H9 (cell line): ENCODE data around the gene FARP2. TPM values are rescaled to one million over a fixed set of nuclear protein-coding genes. Genes with fewer than 3 reads are reported as not detected.

Experiments
- DNase-seq: peaks from one replicate; pipeline ENCODE4 v3.0.0-alpha.2; 2017
- H2AFZ ChIP-seq: one replicate; pipeline ENCODE4 v1.6.1; 2013; ENCODE audit warnings: mild to moderate bottlenecking, low read length, control low read depth, moderate library complexity
- H2AK5ac ChIP-seq: 2 replicates; pipeline ENCODE4 v1.6.1; 2013; ENCODE audit warnings: low read length, control low read depth, mixed read lengths; ENCODE audit not compliant: insufficient read length
- H2BK120ac ChIP-seq: one replicate; pipeline ENCODE4 v1.6.1; 2013; ENCODE audit warnings: low read depth, mild to moderate bottlenecking, low read length, control low read depth, inconsistent platforms; ENCODE audit not compliant: poor library complexity, severe bottlenecking
- H2BK12ac ChIP-seq: 2 replicates; pipeline ENCODE4 v1.6.1; 2013; ENCODE audit warnings: low read length, control low read depth, mixed read lengths, low read depth; ENCODE audit not compliant: insufficient read length
- H2BK15ac ChIP-seq: 2 replicates; pipeline ENCODE4 v1.6.1; 2013; ENCODE audit warnings: low read depth, low read length, control low read depth
- H2BK20ac ChIP-seq: one replicate; pipeline ENCODE4 v1.6.1; 2013; ENCODE audit warnings: low read depth, mild to moderate bottlenecking, low read length, control low read depth, inconsistent platforms; ENCODE audit not compliant: poor library complexity, severe bottlenecking
- H2BK5ac ChIP-seq: 2 replicates; pipeline ENCODE4 v1.6.1; 2013; ENCODE audit warnings: low read length, control low read depth, mixed read lengths; ENCODE audit not compliant: insufficient read length
- H3K14ac ChIP-seq: 2 replicates; pipeline ENCODE4 v1.6.1; 2013; ENCODE audit warnings: low read length, control low read depth; ENCODE audit not compliant: insufficient read depth
- H3K18ac ChIP-seq: 2 replicates; pipeline ENCODE4 v1.6.1; 2013; ENCODE audit warnings: low read depth, mild to moderate bottlenecking, mixed read lengths, low read length, control low read depth; ENCODE audit not compliant: insufficient read length
- H3K23ac ChIP-seq: 2 replicates; pipeline ENCODE4 v1.6.1; 2013; ENCODE audit warnings: low read length, control low read depth, mixed read lengths, low read depth; ENCODE audit not compliant: insufficient read length
- H3K23me2 ChIP-seq: 2 replicates; pipeline ENCODE4 v1.6.1; 2013; ENCODE audit warnings: low read depth, mild to moderate bottlenecking, mixed read lengths, low read length, control low read depth; ENCODE audit not compliant: insufficient read length, poor library complexity, severe bottlenecking
- H3K27ac ChIP-seq: 2 replicates; pipeline ENCODE4 v1.5.1; 2013; ENCODE audit warnings: low read length, control low read depth, mixed read lengths, low read depth; ENCODE audit not compliant: insufficient read length
- H3K27me3 ChIP-seq: 2 replicates; pipeline ENCODE4 v1.6.1; 2013; ENCODE audit warnings: low read length, control low read depth, inconsistent platforms; ENCODE audit not compliant: insufficient read depth
- H3K4ac ChIP-seq: 2 replicates; pipeline ENCODE4 v1.6.1; 2013; ENCODE audit warnings: low read depth, mild to moderate bottlenecking, control low read depth, inconsistent platforms, low read length, moderate library complexity
- H3K4me1 ChIP-seq: 2 replicates; pipeline ENCODE4 v1.6.1; 2013; ENCODE audit warnings: low read length, control low read depth, inconsistent platforms; ENCODE audit not compliant: insufficient read depth
- H3K4me2 ChIP-seq: 2 replicates; pipeline ENCODE4 v1.6.1; 2013; ENCODE audit warnings: low read length, control low read depth, mixed read lengths; ENCODE audit not compliant: insufficient read length, insufficient read depth
- H3K56ac ChIP-seq: 2 replicates; pipeline ENCODE4 v1.6.1; 2013; ENCODE audit warnings: low read depth, mild to moderate bottlenecking, mixed read lengths, low read length, control low read depth; ENCODE audit not compliant: insufficient read length
- H3K79me1 ChIP-seq: 2 replicates; pipeline ENCODE4 v1.6.1; 2013; ENCODE audit warnings: low read depth, mild to moderate bottlenecking, moderate library complexity, low read length, control low read depth, inconsistent platforms; ENCODE audit not compliant: insufficient read depth, poor library complexity, severe bottlenecking
- H3K79me2 ChIP-seq: 2 replicates; pipeline ENCODE4 v1.6.1; 2013; ENCODE audit warnings: low read length, control low read depth, inconsistent platforms; ENCODE audit not compliant: insufficient read depth
- H3K9ac ChIP-seq: 2 replicates; pipeline ENCODE4 v1.6.1; 2013; ENCODE audit warnings: low read length, control low read depth, mixed read lengths; ENCODE audit not compliant: insufficient read length; ENCODE audit errors: extremely low read depth
- H3K9me3 ChIP-seq: one replicate; pipeline ENCODE4 v1.6.1; 2013; ENCODE audit warnings: low read depth, low read length, inconsistent platforms; ENCODE audit not compliant: control insufficient read depth
- H3T11ph ChIP-seq: one replicate; pipeline ENCODE4 v1.6.1; 2013; ENCODE audit warnings: mild to moderate bottlenecking, low read length, control low read depth, inconsistent platforms
- H4K20me1 ChIP-seq: one replicate; pipeline ENCODE4 v1.6.1; 2013; ENCODE audit not compliant: control insufficient read depth, insufficient read length, insufficient read depth
- H4K5ac ChIP-seq: 2 replicates; pipeline ENCODE4 v1.6.1; 2013; ENCODE audit warnings: low read depth, mild to moderate bottlenecking, mixed read lengths, low read length, control low read depth; ENCODE audit not compliant: insufficient read length
- H4K8ac ChIP-seq: replicated peaks from 2 replicates; pipeline ENCODE4 v1.6.1; 2013; ENCODE audit warnings: low read length, control low read depth, mixed read lengths, low read depth; ENCODE audit not compliant: insufficient read length
- H4K91ac ChIP-seq: 2 replicates; pipeline ENCODE4 v1.6.1; 2013; ENCODE audit warnings: low read depth, mild to moderate bottlenecking, moderate library complexity, mixed read lengths, low read length, control low read depth; ENCODE audit not compliant: insufficient read length
- H3K27ac Mint-ChIP-seq, 3 experiments: 2 replicates in 2 of 3; 3 replicates in 1 of 3; pipeline ENCODE4 v1.8.0; 2020 to 2021; ENCODE audit warnings: mixed read lengths in 3 of 3, mild to moderate bottlenecking in 1 of 3, moderate library complexity in 1 of 3
- H3K27me3 Mint-ChIP-seq: 2 replicates; pipeline ENCODE4 v1.8.0; 2021; ENCODE audit warnings: low read depth, mild to moderate bottlenecking, moderate library complexity, mixed read lengths
- H3K36me3 Mint-ChIP-seq, 3 experiments: 2 replicates in 2 of 3; 3 replicates in 1 of 3; pipeline ENCODE4 v1.8.0; 2020 to 2021; ENCODE audit warnings: low read depth in 3 of 3, mixed read lengths in 3 of 3; ENCODE audit not compliant: insufficient read depth in 1 of 3
- H3K4me1 Mint-ChIP-seq, 2 experiments: 2 replicates each; pipeline ENCODE4 v1.8.0; 2020; ENCODE audit warnings: mixed read lengths in 2 of 2
- H3K4me3 Mint-ChIP-seq, 2 experiments: 2 replicates in 1 of 2; 3 replicates in 1 of 2; pipeline ENCODE4 v1.8.0; 2020 to 2021; ENCODE audit warnings: mild to moderate bottlenecking in 2 of 2, mixed read lengths in 2 of 2, moderate library complexity in 1 of 2
- H3K9me3 Mint-ChIP-seq, 2 experiments: 2 replicates in 1 of 2; 3 replicates in 1 of 2; pipeline ENCODE4 v1.8.0; 2020; ENCODE audit warnings: mild to moderate bottlenecking in 2 of 2, mixed read lengths in 2 of 2, moderate library complexity in 1 of 2
- CTCF ChIP-seq: fragments of 200-600 bp; sonication (generic); conservative IDR thresholded peaks from 3 replicates; pipeline ENCODE4 v1.8.0; 2021; ENCODE audit warnings: antibody characterized with exemption, mild to moderate bottlenecking
- WGBS: extraction: QIAGEN DNeasy Blood & Tissue Kit; methylation state at CpG from one replicate; pipeline ENCODE4 v1.1.7; 2013; ENCODE audit warnings: missing lambda C conversion rate, low lambda C conversion rate, mixed read lengths; ENCODE audit not compliant: insufficient read length; ENCODE audit errors: extremely low coverage; 5-methylcytosine and 5-hydroxymethylcytosine counted together
- total RNA-seq: library from RNA; stranded (reverse); gene quantifications from 2 replicates; pipeline ENCODE4 v1.2.1, GENCODE V29; 2021

Gene FARP2
- total RNA-seq, 1 experiment from 2014 or later: 33.9 TPM

DNA sequence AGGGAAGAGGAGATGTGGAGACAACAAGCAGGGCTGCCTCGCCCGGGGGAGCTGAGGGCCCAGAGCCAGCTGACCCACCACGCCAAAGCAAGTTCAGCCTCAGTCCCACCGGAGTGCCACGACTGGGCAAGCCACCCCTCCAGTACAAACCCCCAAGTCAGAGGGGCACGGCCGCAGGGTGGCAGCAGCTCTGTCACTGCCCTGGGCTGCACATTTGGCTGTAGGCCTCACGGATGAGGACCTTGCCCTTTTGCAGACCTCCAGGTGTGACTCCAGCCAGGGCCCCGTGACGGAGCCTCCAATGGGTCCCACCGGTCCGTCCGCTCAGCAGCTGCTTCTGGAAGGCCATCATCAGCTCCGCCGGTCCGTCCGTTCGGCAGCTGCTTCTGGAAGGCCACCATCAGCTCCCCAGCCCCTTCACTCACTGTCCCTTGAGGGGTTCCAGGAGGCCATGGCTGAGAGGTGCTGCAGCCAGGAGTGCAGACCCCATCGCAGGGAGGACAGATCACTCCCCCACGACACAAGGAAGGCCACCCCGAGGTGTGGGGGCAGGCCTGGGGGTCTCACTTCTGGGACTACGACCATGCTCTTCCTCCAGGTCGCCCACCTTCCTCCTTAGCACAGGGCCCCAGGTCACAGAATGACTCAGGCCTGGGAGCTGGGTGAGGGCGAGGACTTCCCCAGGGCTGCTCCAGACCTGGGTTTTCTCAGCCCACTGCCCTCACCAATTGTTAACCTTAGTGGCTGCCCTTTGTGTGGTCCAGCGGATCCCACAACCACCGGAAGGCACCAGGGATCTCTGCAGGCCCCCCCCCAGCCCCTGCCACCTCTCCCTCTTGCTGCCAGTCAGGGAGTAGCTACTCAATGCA lies 176.9 kb downstream of the FARP2 start:
- Histone ChIP-seq H3K27me3 (no peaks in the 10 kb centered on the region), H2BK120ac (no peak overlapping the region), H2BK15ac (no peak overlapping the region), H3K9me3 (no peaks in the 10 kb centered on the region), H2BK20ac (no peak overlapping the region), H3T11ph (no peak overlapping the region), H2AFZ (no peak overlapping the region), H3K18ac (no peak overlapping the region), H3K4me2 (no peak overlapping the region), H3K79me2 (no peaks in the 10 kb centered on the region), H4K8ac (no peak overlapping the region), H3K9ac (no peak overlapping the region), H3K56ac (no peak overlapping the region), H2BK12ac (no peak overlapping the region), H3K79me1 (no peaks in the 10 kb centered on the region), H3K23ac (no peak overlapping the region), H2AK5ac (no peak overlapping the region), H3K4me1 (no peaks in the 10 kb centered on the region), H4K20me1 (no peaks in the 10 kb centered on the region), H4K91ac (no peak overlapping the region), H3K14ac (no peak overlapping the region; the same call in 1 of the 2 replicates), H3K4ac (no peak overlapping the region), H3K27ac (no peak overlapping the region), H4K5ac (no peak overlapping the region), H2BK5ac (no peak overlapping the region), H3K23me2 (no peaks in the 10 kb centered on the region)
- TF ChIP-seq CTCF: no peak
- Mint-ChIP-seq H3K27me3 (peaks cover 6% of the 10 kb centered on the region), H3K4me1 (0 out of 4 replicates have a peak, but pooled peaks cover 0 to 2% of the 10 kb centered on the region in 2 experiments), H3K4me3 (no peak overlapping the region), H3K36me3 (no peaks in the 10 kb centered on the region), H3K9me3 (no peaks in the 10 kb centered on the region), H3K27ac (no peak overlapping the region)
- WGBS: no CpG with 5 or more reads among the region's 26 CpGs
- no peak for DNase-seq
